Activated naive CD4-positive, alpha-beta T cell treated with anti-CD3 and anti-CD28 coated beads for 36 hours (primary cell): Measurements from ENCODE around the gene NPTN. TPM values are rescaled to one million over a fixed set of nuclear protein-coding genes. Genes with fewer than 3 reads are reported as not detected.

Experiments
- CTCF ChIA-PET: fragments of 350-600 bp; sonication (Branson Sonifier 250); formaldehyde crosslinking; loops from one replicate; lab custom pipeline; 2021; ENCODE audit warnings: antibody characterized with exemption; lab: Charles Lee
- DNase-seq: peaks from one replicate; pipeline ENCODE4 v3.0.0-alpha.2; 2020
- H3K27ac Mint-ChIP-seq: one replicate; pipeline ENCODE4 v1.8.0; 2021; ENCODE audit warnings: mild to moderate bottlenecking, mixed read lengths
- H3K27me3 Mint-ChIP-seq: one replicate; pipeline ENCODE4 v1.8.0; 2021; ENCODE audit warnings: low read depth, mixed read lengths
- H3K36me3 Mint-ChIP-seq: one replicate; pipeline ENCODE4 v1.8.0; 2021; ENCODE audit warnings: low read depth, mixed read lengths
- H3K4me1 Mint-ChIP-seq: one replicate; pipeline ENCODE4 v1.8.0; 2021; ENCODE audit warnings: low read depth, mixed read lengths
- H3K4me3 Mint-ChIP-seq: one replicate; pipeline ENCODE4 v1.8.0; 2021; ENCODE audit warnings: mild to moderate bottlenecking, moderate library complexity, mixed read lengths
- H3K9me3 Mint-ChIP-seq: one replicate; pipeline ENCODE4 v1.8.0; 2021; ENCODE audit warnings: mixed read lengths
- intact Hi-C: fragments of 100-400 bp; cut with micrococcal nuclease; formaldehyde crosslinking; loops from one replicate; pipeline ENCODE4 v1.15.1; 2023
- total RNA-seq, 2 experiments: library from RNA; stranded (reverse); gene quantifications; one replicate each; pipeline ENCODE4 v1.2.3, GENCODE V29; 2021

NPTN gene
- total RNA-seq, 2 experiments from 2014 or later, result 20.8 to 22.8 TPM

DNA sequence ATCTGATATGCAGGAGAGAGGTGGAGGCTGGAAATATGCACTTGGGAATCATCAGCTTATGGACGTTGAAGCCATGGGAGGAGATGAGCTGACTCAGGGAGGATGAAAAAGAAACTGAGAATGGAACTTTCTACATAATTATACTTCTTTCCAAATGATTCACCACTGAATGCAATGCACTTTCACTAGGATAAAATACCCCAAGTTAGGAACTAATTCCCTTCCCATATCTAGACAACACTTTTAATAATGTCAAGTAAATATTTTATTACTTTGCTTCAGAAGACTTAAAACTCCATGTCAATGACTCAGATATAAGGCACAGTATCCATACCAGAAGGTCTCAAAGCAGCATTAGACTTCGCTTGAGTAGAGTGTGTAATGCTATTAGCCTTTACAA lies 24.2 kb downstream of the NPTN start:
- Mint-ChIP-seq H3K4me3 (no peak overlapping the region), H3K27ac (no peak overlapping the region), H3K9me3 (peaks cover 2% of the 10 kb centered on the region), H3K36me3 (peaks cover 5% of the 10 kb centered on the region), H3K27me3 (no peaks in the 10 kb centered on the region), H3K4me1 (peaks cover 59% of the 10 kb centered on the region)
- DNase-seq, result no peak
- CTCF ChIA-PET, result interaction anchor here (1.3 to 9.3 kb wide), 3 partner anchors 9 to 68 kb away, joined by 4 to 63 read pairs (median 4); no protein-coding TSS in a partner anchor
- intact Hi-C loops, result no loop called here

DNA sequence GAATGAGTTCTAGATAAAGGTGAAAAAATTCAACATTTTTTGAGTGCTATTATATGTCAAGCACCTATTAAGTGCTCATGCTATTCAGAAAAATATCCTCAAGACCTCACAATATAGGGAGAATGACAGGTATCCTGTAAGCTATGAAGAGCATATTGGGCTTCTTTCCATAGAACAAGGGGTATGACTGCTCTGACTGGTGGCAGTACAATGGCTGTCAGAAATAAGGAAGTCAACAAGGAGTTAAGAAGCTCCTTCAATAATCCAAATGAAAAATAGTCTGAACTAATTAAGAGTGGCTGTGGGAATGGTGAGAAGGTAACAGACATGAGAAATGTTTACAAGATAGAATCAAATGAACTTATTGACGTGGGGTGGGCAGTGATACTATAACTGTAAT lies 24.7 kb downstream of the NPTN start:
- Mint-ChIP-seq H3K36me3 (peaks cover 5% of the 10 kb centered on the region), H3K9me3 (peaks cover 2% of the 10 kb centered on the region), H3K4me3 (no peak overlapping the region), H3K4me1 (peaks cover 63% of the 10 kb centered on the region), H3K27ac (no peak overlapping the region), H3K27me3 (no peaks in the 10 kb centered on the region)
- no peak for DNase-seq
- CTCF ChIA-PET, result interaction anchor here (0.7 to 9.3 kb wide), 6 partner anchors 8 to 69 kb away, joined by 3 to 63 read pairs (median 4); partner anchors contain the start of gene NPTN
- intact Hi-C loops, result no loop called here

DNA sequence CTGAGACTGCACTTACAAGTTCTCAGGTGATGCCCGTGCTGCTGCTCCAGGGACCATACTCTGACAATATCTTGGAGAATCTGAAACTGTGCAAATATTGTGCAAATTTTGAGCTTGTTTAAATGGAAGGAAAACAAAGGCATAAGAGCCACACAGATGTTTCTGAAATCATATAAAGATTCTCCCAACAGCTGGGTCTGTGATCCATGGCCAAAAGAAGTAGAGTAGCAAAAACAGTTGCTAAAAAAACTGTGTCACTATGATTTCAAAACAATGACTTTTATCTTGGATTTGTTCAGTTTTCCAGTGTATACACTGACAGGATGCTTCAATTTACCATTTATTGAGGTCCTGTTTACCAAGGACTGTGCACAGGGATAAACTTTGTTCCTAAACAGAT lies 25.3 kb downstream of the NPTN start:
- peaks cover 5% of the 10 kb centered on the region for H3K36me3 Mint-ChIP-seq
- no peak overlapping the region for H3K27ac Mint-ChIP-seq
- intact Hi-C loops, result no loop called here
- CTCF ChIA-PET, result interaction anchor here (0.7 to 9.3 kb wide), 6 partner anchors 9 to 69 kb away, joined by 3 to 63 read pairs (median 4); partner anchors contain the start of gene NPTN
- H3K4me1 Mint-ChIP-seq, result peaks cover 61% of the 10 kb centered on the region
- H3K27me3 Mint-ChIP-seq, result no peaks in the 10 kb centered on the region
- no peak overlapping the region for H3K4me3 Mint-ChIP-seq
- no peak for DNase-seq
- H3K9me3 Mint-ChIP-seq, result peaks cover 2% of the 10 kb centered on the region

DNA sequence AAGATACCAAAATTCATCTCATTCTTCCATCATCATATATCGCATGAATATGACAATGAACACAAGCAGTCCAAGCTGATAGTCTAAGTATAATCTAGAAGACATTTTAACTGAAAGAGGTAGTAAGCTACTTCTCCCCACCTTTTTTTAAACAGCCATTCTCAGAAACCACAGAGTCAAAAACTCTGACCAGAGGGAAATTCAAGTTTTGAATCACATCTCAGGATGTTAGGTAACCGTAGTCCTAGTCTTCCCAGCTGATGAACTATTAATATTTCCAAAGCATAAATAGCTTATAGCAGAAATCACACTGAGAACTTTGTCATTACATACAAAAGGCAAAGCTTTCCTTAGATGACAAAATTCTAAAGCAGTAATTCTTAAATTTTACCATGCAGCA lies 25.8 kb downstream of the NPTN start:
- H3K27ac Mint-ChIP-seq, result no peak overlapping the region
- peaks cover 2% of the 10 kb centered on the region for H3K9me3 Mint-ChIP-seq
- H3K4me1 Mint-ChIP-seq, result peaks cover 58% of the 10 kb centered on the region
- H3K4me3 Mint-ChIP-seq, result no peak overlapping the region
- intact Hi-C loops, result no loop called here
- CTCF ChIA-PET, result interaction anchor here (1.6 to 9.3 kb wide), 3 partner anchors 9 to 30 kb away, joined by 5 to 63 read pairs (median 14); partner anchors contain the start of gene NPTN
- no peaks in the 10 kb centered on the region for H3K27me3 Mint-ChIP-seq
- H3K36me3 Mint-ChIP-seq, result peaks cover 5% of the 10 kb centered on the region
- no peak for DNase-seq

DNA sequence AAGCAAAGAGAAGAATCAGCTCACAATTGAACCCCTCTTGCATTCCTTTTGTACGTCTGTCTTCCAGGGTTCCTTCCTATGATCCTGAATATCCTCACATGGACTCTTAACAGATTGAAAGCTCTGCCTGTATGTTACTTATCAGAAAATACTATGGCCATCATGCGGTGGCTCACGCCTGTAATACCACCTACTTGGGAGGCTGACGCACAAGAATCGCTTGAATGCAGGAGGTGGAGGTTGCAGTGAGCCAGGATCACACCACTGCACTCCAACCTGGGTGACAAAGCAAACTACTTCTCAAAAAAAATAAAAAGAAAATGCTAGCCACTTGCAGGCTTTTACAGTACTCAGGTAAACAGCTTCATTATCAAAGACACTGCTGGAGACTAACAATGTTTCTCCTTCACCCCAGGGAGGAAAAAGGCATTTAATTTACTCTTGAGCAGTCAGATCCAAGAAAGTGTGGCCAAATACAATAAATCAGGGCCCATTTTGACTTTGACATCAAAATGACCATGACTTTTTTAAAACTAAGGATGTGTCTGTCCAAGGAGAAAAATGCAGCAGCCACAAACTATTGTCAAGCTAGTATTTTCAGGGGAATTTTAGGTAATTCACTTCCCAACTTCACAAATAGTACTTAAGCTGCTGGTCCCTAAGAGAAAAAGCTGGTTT lies 27.3 kb downstream of the NPTN start:
- no peaks in the 10 kb centered on the region for H3K27me3 Mint-ChIP-seq
- peaks cover 54% of the 10 kb centered on the region for H3K4me1 Mint-ChIP-seq
- peaks cover 5% of the 10 kb centered on the region for H3K36me3 Mint-ChIP-seq
- CTCF ChIA-PET, result interaction anchor here (1.0 to 9.3 kb wide), 3 partner anchors 7 to 31 kb away, joined by 3 to 63 read pairs (median 14); partner anchors contain the start of gene NPTN
- H3K4me3 Mint-ChIP-seq, result no peak overlapping the region
- peaks cover 2% of the 10 kb centered on the region for H3K9me3 Mint-ChIP-seq
- DNase-seq, result no peak
- intact Hi-C loops, result no loop called here
- no peak overlapping the region for H3K27ac Mint-ChIP-seq

DNA sequence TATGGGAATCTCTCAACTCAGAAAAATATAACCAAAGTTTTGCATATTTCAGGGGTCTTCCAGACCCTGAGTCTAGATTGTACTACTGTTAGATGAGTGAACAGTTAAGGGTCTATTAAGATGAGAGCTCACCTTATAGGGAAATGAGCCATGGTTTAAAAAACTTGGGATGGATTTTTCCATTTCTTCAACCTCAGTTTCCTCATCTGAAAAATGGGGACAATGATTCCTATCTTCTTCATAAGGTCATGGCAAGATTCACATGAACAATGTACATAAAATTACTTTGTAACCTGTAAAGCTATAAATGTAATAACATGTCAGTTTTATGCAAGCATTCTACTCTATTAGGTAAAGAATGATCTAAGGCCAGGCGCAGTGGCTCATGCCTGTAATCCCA lies 28.7 kb downstream of the NPTN start:
- Mint-ChIP-seq H3K4me3 (no peak overlapping the region), H3K9me3 (peaks cover 2% of the 10 kb centered on the region), H3K4me1 (peaks cover 48% of the 10 kb centered on the region), H3K27me3 (no peaks in the 10 kb centered on the region), H3K27ac (no peak overlapping the region), H3K36me3 (peaks cover 5% of the 10 kb centered on the region)
- CTCF ChIA-PET, result interaction anchor here (0.7 to 9.3 kb wide), 2 partner anchors 33 to 42 kb away, joined by 6 to 63 read pairs; no protein-coding TSS in a partner anchor
- DNase-seq, result no peak
- intact Hi-C loops, result no loop called here

DNA sequence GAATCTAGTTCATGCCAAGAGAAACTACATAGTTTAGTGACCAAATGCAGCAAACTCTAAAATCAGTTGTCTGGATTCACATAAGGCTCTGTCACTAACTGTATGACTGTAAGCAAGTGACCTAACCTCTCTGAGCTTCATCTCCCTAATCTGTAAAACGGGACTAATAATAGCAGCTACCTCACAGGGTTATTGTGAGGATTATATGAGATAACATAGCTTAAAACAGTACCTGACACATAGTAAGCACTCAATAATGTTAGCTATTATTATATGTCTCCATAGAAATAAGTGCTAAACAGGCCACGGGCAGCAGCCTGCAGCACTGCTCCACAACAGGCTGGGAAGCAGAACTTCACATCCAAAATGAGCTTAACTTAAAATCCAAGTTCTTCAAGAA lies 30.2 kb downstream of the NPTN start:
- Mint-ChIP-seq H3K27me3 (no peaks in the 10 kb centered on the region), H3K36me3 (peaks cover 5% of the 10 kb centered on the region), H3K27ac (no peak overlapping the region), H3K4me1 (peaks cover 34% of the 10 kb centered on the region), H3K9me3 (peaks cover 2% of the 10 kb centered on the region), H3K4me3 (no peak overlapping the region)
- CTCF ChIA-PET, result interaction anchor here (1.1 to 9.3 kb wide), 2 partner anchors 13 to 34 kb away, joined by 3 to 63 read pairs; no protein-coding TSS in a partner anchor
- intact Hi-C loops, result no loop called here
- no peak for DNase-seq

DNA sequence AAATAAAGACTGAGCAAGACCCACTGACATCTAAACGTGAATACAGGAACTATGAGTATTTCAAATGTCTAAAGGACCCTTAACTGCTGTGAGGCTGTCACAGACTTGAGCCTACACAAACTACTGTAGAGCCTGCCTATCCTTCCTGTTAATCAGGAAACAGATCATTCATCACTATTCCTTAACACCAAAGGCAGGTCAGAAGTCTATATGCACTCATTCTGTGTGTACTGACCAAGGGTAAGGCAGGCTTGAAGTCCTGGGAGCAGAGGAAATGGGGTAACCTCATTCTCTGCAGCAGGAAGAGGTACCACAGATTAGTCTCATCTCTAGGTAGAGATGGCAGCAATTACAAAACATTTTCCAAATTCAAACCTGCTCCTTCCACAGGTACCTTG lies 30.7 kb downstream of the NPTN start:
- H3K27me3 Mint-ChIP-seq, result no peaks in the 10 kb centered on the region
- H3K9me3 Mint-ChIP-seq, result peaks cover 2% of the 10 kb centered on the region
- intact Hi-C loops, result no loop called here
- no peak for DNase-seq
- peaks cover 5% of the 10 kb centered on the region for H3K36me3 Mint-ChIP-seq
- CTCF ChIA-PET, result interaction anchor here (1.1 to 9.3 kb wide), 3 partner anchors 13 to 35 kb away, joined by 3 to 63 read pairs (median 3); no protein-coding TSS in a partner anchor
- H3K4me3 Mint-ChIP-seq, result no peak overlapping the region
- H3K4me1 Mint-ChIP-seq, result peaks cover 29% of the 10 kb centered on the region
- no peak overlapping the region for H3K27ac Mint-ChIP-seq

DNA sequence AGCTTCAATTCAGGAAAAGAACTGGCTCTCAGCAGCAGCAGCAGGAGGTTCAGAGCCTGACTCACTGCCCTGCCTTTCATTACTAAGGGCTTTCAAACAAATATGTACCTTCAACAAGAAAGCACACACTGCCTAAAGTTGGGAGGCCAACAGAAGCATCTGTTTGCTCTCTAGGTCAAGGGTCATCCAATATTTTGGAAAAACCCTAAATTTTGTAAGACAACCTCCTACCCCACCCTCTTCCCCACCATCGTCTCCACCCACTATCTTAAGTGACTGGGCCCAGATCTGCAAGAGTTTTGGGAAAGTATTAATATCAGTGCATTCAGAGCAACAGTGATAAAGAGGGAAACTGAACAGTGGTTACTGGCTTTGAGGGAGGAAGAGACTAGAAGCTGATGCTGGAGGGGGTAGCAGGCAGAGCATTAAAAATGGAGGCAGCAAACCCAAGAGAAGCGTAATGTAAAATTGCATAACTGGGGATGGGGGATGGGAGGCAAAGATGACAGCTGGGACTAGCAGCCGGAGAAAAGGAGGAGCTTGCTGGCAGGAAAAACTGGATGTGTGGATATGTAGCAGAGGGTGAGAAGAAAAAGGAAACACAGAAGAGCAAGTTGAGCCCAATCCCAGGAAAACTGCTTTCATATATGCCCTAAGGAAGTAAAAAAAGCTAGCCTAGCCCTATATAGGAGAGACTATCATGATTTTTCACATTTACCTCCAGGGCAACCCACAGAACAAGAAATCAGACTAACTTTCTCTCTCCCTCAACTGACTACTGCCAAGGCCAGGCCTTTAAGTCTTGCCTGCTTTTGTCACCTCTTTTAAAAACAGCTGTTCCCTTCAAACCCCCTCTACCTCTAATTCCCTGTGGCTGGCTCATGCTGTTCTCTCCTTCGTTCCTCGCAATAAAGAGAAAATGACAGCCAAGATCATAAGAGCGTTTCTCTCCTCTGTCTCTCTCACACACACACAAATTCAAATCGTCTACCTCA lies 31.4 kb downstream of the NPTN start:
- CTCF ChIA-PET, result interaction anchor here (0.6 to 9.3 kb wide), 3 partner anchors 28 to 357 kb away, joined by 3 to 63 read pairs (median 4); no protein-coding TSS in a partner anchor
- Mint-ChIP-seq H3K27me3 (no peaks in the 10 kb centered on the region), H3K27ac (no peak overlapping the region), H3K4me3 (no peak overlapping the region), H3K4me1 (peaks cover 22% of the 10 kb centered on the region), H3K36me3 (peaks cover 5% of the 10 kb centered on the region), H3K9me3 (no peaks in the 10 kb centered on the region)
- intact Hi-C loops, result no loop called here
- no peak for DNase-seq

DNA sequence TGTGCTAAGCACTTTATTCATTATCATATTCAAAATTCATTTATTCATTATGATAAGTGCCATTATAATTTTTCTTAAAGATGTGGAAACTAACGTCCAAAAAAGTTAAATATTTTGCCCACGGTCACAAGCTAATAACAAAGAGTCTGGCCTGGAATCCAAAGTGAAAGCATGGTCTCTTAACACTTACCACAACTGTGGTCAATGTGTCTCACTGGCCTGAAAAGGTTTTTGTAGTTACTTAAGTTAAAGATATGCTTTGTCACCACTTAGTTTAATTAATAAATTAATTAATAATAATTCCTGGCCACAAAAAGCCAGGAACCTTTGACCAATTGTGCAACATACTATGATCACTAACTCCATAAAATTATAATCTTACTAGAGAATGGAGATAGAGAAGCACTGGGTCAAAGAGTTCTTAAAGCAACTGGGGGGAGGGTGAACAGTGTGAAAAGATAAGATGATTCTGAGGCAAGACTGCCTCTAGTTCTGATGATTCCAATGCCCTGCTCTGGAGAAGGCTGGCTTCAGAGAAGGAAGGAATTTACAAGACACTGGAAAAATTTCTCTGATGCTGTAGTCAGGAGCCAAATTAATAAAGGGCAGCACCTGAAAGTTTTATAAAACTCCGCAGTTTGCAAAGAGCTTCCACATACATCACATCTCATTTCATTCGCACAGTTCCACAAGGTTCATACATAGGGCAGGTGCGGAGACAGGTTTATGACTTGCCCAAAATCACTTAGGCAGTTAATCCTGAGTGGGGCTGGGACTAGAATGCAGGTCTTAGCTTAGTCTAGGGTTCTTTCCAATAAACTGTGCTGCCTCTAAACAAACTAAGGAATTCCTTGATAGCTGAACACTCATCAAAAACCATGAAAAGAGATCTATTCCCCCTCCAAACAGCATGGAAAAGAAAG lies 32.5 kb downstream of the NPTN start:
- Mint-ChIP-seq H3K36me3 (peaks cover 4% of the 10 kb centered on the region), H3K27me3 (no peaks in the 10 kb centered on the region), H3K4me1 (peaks cover 26% of the 10 kb centered on the region), H3K9me3 (no peaks in the 10 kb centered on the region), H3K27ac (no peak overlapping the region), H3K4me3 (no peak overlapping the region)
- CTCF ChIA-PET, result no interaction called here
- intact Hi-C loops, result no loop called here
- DNase-seq, result no peak

DNA sequence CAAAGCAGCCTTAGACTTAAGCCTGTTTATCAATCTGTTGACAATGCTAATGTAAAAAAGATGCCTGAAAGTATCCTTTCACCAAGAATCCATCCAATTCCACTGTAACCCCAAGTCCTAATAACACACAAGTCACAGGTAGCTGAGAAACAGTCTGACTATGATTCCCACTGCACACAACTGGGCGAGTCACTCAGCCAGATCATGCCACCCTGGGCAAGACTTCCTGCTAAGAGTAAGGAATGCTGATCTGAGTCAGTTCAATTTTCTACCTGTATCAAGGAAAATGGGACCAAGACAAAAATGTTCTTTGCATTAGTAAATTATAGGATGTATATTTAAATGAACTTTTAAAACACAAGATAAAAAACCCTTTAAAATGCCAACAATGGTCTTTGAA lies 33.3 kb downstream of the NPTN start:
- peaks cover 28% of the 10 kb centered on the region for H3K4me1 Mint-ChIP-seq
- no peak overlapping the region for H3K4me3 Mint-ChIP-seq
- no peak for DNase-seq
- H3K27me3 Mint-ChIP-seq, result no peaks in the 10 kb centered on the region
- no peaks in the 10 kb centered on the region for H3K9me3 Mint-ChIP-seq
- CTCF ChIA-PET, result no interaction called here
- H3K27ac Mint-ChIP-seq, result no peak overlapping the region
- intact Hi-C loops, result no loop called here
- peaks cover 2% of the 10 kb centered on the region for H3K36me3 Mint-ChIP-seq
